Stomach (tissue), 4 donors: ENCODE data around the gene RAB21.

Experiments
- EP300 ChIP-seq: sonication (generic); formaldehyde crosslinking; IDR thresholded peaks from one replicate; pipeline ENCODE4 v1.6.1; 2017; ENCODE audit warnings: antibody characterized with exemption
- POLR2AphosphoS5 ChIP-seq, 3 donors: sonication (generic); formaldehyde crosslinking; IDR thresholded peaks; one replicate each; pipeline ENCODE4 v1.6.1; 2016; ENCODE audit warnings: antibody characterized with exemption in 3 of 3
- TF ChIP-seq, protein P1 (sequence below), 7 experiments: fragments of 450-650 bp in 4 of 7; fragments of 200-600 bp in 3 of 7; sonication (generic) in 3 of 7; IDR thresholded peaks; one replicate each; pipeline ENCODE4 v1.5.1; 2016 to 2019; ENCODE audit warnings: antibody characterized with exemption in 7 of 7, control low read depth in 2 of 7, mild to moderate bottlenecking in 1 of 7

DNA sequence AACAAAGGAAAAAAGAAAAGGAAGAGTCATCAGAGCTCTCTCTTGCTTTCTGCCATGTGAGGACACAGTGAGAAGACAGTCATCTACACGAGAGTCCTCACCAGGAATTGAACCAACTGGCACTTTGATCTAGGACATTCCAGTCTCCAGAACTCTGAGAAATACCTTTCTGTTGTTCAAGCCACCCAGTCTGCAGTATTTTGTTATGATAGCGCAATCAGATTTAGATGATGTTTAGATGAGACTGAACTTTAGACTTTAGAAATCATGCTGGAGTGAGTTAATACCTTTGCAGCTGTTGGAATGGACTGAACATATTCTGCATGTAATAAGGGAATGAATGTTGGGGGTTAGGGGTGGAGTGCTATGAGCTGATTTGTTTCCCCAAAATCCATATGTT is 28.1 kb upstream of the RAB21 start:
- TF ChIP-seq, protein P1, sequence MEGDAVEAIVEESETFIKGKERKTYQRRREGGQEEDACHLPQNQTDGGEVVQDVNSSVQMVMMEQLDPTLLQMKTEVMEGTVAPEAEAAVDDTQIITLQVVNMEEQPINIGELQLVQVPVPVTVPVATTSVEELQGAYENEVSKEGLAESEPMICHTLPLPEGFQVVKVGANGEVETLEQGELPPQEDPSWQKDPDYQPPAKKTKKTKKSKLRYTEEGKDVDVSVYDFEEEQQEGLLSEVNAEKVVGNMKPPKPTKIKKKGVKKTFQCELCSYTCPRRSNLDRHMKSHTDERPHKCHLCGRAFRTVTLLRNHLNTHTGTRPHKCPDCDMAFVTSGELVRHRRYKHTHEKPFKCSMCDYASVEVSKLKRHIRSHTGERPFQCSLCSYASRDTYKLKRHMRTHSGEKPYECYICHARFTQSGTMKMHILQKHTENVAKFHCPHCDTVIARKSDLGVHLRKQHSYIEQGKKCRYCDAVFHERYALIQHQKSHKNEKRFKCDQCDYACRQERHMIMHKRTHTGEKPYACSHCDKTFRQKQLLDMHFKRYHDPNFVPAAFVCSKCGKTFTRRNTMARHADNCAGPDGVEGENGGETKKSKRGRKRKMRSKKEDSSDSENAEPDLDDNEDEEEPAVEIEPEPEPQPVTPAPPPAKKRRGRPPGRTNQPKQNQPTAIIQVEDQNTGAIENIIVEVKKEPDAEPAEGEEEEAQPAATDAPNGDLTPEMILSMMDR (IDR thresholded peaks at IDR 0.05) = no peak
- TF ChIP-seq EP300 = no peak
- no peak for TF ChIP-seq POLR2AphosphoS5 (IDR thresholded peaks at IDR 0.05)
